Astrocyte (in vitro differentiated cells and primary cell): ENCODE measurements around the gene MIER1. TPM values are rescaled to one million over a fixed set of nuclear protein-coding genes. Genes with fewer than 3 reads are reported as not detected.

Experiments used
- DNase-seq: peaks from one replicate; pipeline ENCODE4 v3.0.0-alpha.2; 2010; ENCODE audit warnings: low read depth
- FAIRE-seq: peaks from 2 replicates; lab custom pipeline; 2011; peaks lifted over from hg19 to GRCh38; lab: Jason Lieb, UNC
- H2AFZ ChIP-seq: 2 replicates; pipeline ENCODE4 v1.6.0; 2012; ENCODE audit warnings: low read depth, low read length, inconsistent platforms
- H3K27ac ChIP-seq: 2 replicates; pipeline ENCODE4 v1.5.1; 2011; ENCODE audit warnings: low read depth, low read length, inconsistent platforms
- H3K27me3 ChIP-seq: 2 replicates; pipeline ENCODE4 v1.6.0; 2011; ENCODE audit warnings: low read length, inconsistent platforms; ENCODE audit not compliant: insufficient read depth
- H3K36me3 ChIP-seq: 2 replicates; pipeline ENCODE4 v1.5.1; 2011; ENCODE audit warnings: low read length, inconsistent platforms; ENCODE audit not compliant: insufficient read depth
- H3K4me1 ChIP-seq: 2 replicates; pipeline ENCODE4 v1.5.1; 2011; ENCODE audit warnings: low read length, inconsistent platforms; ENCODE audit not compliant: insufficient read depth
- H3K4me2 ChIP-seq: 2 replicates; pipeline ENCODE4 v1.6.0; 2012; ENCODE audit warnings: low read length, inconsistent platforms
- H3K4me3 ChIP-seq: 2 replicates; pipeline ENCODE4 v1.5.1; 2011; ENCODE audit warnings: low read depth, mild to moderate bottlenecking, low read length, inconsistent platforms; ENCODE audit not compliant: insufficient read depth
- H3K79me2 ChIP-seq: 2 replicates; pipeline ENCODE4 v1.6.0; 2012; ENCODE audit warnings: mild to moderate bottlenecking, low read length, inconsistent platforms; ENCODE audit not compliant: insufficient read depth
- H3K9ac ChIP-seq: 2 replicates; pipeline ENCODE4 v1.6.0; 2012; ENCODE audit warnings: mild to moderate bottlenecking, low read length, inconsistent platforms
- H3K9me3 ChIP-seq: 2 replicates; pipeline ENCODE4 v1.5.1; 2012; ENCODE audit warnings: low read depth, mild to moderate bottlenecking, low read length, inconsistent platforms; ENCODE audit not compliant: insufficient read depth
- H4K20me1 ChIP-seq: 2 replicates; pipeline ENCODE4 v1.6.0; 2012; ENCODE audit warnings: low read length, inconsistent platforms; ENCODE audit not compliant: insufficient read depth
- H3K27ac Mint-ChIP-seq: one replicate; pipeline ENCODE4 v1.8.0; 2021; ENCODE audit warnings: mild to moderate bottlenecking, mixed read lengths; ENCODE audit not compliant: unreplicated experiment
- H3K27me3 Mint-ChIP-seq: one replicate; pipeline ENCODE4 v1.8.0; 2021; ENCODE audit warnings: low read depth, mixed read lengths; ENCODE audit not compliant: unreplicated experiment
- H3K36me3 Mint-ChIP-seq: one replicate; pipeline ENCODE4 v1.8.0; 2021; ENCODE audit warnings: low read depth, mixed read lengths; ENCODE audit not compliant: unreplicated experiment
- H3K4me1 Mint-ChIP-seq: one replicate; pipeline ENCODE4 v1.8.0; 2021; ENCODE audit warnings: low read depth, mixed read lengths; ENCODE audit not compliant: unreplicated experiment
- H3K4me3 Mint-ChIP-seq: one replicate; pipeline ENCODE4 v1.8.0; 2021; ENCODE audit warnings: mild to moderate bottlenecking, moderate library complexity, mixed read lengths; ENCODE audit not compliant: unreplicated experiment
- H3K9me3 Mint-ChIP-seq: one replicate; pipeline ENCODE4 v1.8.0; 2021; ENCODE audit warnings: mild to moderate bottlenecking, mixed read lengths; ENCODE audit not compliant: unreplicated experiment
- CTCF ChIP-seq: IDR thresholded peaks from 2 replicates; pipeline ENCODE4 v1.5.1; 2011; ENCODE audit warnings: low read depth, mild to moderate bottlenecking, inconsistent platforms, low read length, moderate library complexity; ENCODE audit not compliant: insufficient read depth
- EZH2 ChIP-seq: IDR thresholded peaks from 2 replicates; pipeline ENCODE4 v1.6.1; 2012; ENCODE audit warnings: mild to moderate bottlenecking, low read length, inconsistent platforms; ENCODE audit not compliant: insufficient read depth
- total RNA-seq: library from RNA; stranded (reverse); gene quantifications from 2 replicates; pipeline ENCODE4 v1.2.1, GENCODE V29; 2021

MIER1 gene
- total RNA-seq, 1 donor from 2014 or later, result 40.2 TPM

GRCh38 chr1:66993076-66993475 lies 68.3 kb downstream of the MIER1 start:
- no peak overlapping the region for H3K9ac ChIP-seq
- Mint-ChIP-seq H3K9me3 (no peaks in the 10 kb centered on the region), H3K27ac (no peak overlapping the region), H3K4me1 (no peaks in the 10 kb centered on the region), H3K27me3 (no peaks in the 10 kb centered on the region), H3K36me3 (peaks cover 8% of the 10 kb centered on the region), H3K4me3 (no peak overlapping the region)
- H3K36me3 ChIP-seq, result peaks cover 9% of the 10 kb centered on the region
- H4K20me1 ChIP-seq, result peaks cover 3% of the 10 kb centered on the region
- no peak for FAIRE-seq
- no peak overlapping the region for H3K4me3 ChIP-seq
- H3K9me3 ChIP-seq, result no peaks in the 10 kb centered on the region
- H3K79me2 ChIP-seq, result no peaks in the 10 kb centered on the region
- no peak overlapping the region for H3K4me2 ChIP-seq
- H3K27me3 ChIP-seq, result no peaks in the 10 kb centered on the region
- H3K4me1 ChIP-seq, result no peaks in the 10 kb centered on the region
- H3K27ac ChIP-seq, result no peak overlapping the region
- DNase-seq, result no peak
- no peak overlapping the region for H2AFZ ChIP-seq
- TF ChIP-seq CTCF (no peak), EZH2 (no peak)

DNA sequence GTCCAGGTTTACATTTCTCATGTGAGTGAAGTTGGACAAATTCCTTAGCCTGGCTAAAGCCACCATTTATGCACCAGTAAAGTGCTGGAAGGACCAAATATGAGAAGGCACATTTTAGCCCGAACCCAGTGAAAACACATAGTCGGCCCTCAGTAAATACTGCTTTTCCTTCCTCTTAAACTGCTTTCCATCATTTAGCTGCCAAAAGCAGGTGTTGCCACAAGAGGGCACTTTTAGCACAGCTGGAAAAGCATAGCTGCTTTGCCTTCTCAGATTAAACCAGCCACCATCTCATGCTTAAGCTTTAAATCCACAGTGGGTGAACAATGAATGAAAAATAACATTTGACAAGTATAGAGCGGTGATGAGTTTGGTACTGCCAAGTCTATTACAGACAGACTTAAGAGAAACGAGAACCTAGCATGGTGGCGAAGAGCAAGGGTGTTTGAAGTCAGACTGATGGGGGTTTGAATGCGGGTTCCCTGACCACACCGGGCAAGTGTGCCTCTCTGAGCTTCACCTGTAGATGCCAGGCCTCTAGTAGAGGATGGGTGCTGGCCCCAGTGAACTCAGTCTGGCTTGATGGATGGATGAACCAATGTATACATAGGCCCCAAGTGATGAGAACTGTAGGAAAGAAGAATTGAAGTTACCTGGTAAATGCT lies 71.4 kb downstream of the MIER1 start:
- DNase-seq (peak; percentile 47), FAIRE-seq (peak; percentile 95)
- Histone ChIP-seq H3K4me1 (no peaks in the 10 kb centered on the region), H3K79me2 (no peaks in the 10 kb centered on the region), H2AFZ (no peak overlapping the region), H3K4me2 (no peak overlapping the region), H4K20me1 (peaks cover 3% of the 10 kb centered on the region), H3K36me3 (peaks cover 4% of the 10 kb centered on the region), H3K27me3 (no peaks in the 10 kb centered on the region), H3K9me3 (no peaks in the 10 kb centered on the region), H3K27ac (no peak overlapping the region), H3K9ac (no peak overlapping the region), H3K4me3 (no peak overlapping the region)
- Mint-ChIP-seq H3K9me3 (no peaks in the 10 kb centered on the region), H3K27me3 (no peaks in the 10 kb centered on the region), H3K4me3 (no peak overlapping the region), H3K4me1 (peaks cover 5% of the 10 kb centered on the region), H3K27ac (no peak overlapping the region), H3K36me3 (peaks cover 10% of the 10 kb centered on the region)
- TF ChIP-seq CTCF (peak; percentile 88), EZH2 (no peak)

DNA sequence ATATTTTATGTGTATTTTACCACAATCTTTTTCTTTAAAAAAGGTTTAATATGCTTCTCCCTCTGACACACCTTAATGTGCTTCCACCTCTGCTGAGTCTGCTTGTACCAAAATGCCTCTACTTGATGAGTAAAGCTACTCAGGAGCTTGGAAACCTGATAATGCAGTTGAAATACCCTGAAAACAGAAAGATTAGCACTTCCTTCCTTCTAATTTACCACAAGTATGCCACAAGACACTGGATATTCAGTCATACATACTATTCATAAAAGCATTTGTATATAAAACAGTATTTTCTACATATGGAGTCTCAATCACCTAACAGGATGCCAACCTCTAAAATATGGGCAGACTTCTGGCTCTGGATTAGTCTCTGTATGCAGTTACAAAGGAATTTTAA lies 74.2 kb downstream of the MIER1 start:
- no peak overlapping the region for H3K27ac Mint-ChIP-seq
- H3K9me3 Mint-ChIP-seq, result no peaks in the 10 kb centered on the region
- H3K4me1 Mint-ChIP-seq, result peaks cover 8% of the 10 kb centered on the region
- Histone ChIP-seq H3K79me2 (no peaks in the 10 kb centered on the region), H3K4me1 (no peaks in the 10 kb centered on the region), H3K36me3 (peaks cover 16% of the 10 kb centered on the region), H3K9ac (no peak overlapping the region), H3K4me3 (no peak overlapping the region), H3K27me3 (no peaks in the 10 kb centered on the region), H3K4me2 (no peak overlapping the region), H2AFZ (no peak overlapping the region), H3K9me3 (no peaks in the 10 kb centered on the region), H4K20me1 (peaks cover 3% of the 10 kb centered on the region), H3K27ac (no peak overlapping the region)
- FAIRE-seq, result no peak
- TF ChIP-seq CTCF (no peak), EZH2 (no peak)
- peaks cover 10% of the 10 kb centered on the region for H3K36me3 Mint-ChIP-seq
- H3K27me3 Mint-ChIP-seq, result no peaks in the 10 kb centered on the region
- H3K4me3 Mint-ChIP-seq, result no peak overlapping the region
- DNase-seq, result peak; percentile 42
